Hepatocyte (in vitro differentiated cells): Measurements from ENCODE around the gene MESD.

Experiments used
- EZH2 ChIP-seq: fragments of 200-600 bp; sonication (generic); IDR thresholded peaks from 2 replicates; pipeline ENCODE4 v1.6.1; 2016; ENCODE audit warnings: antibody characterized with exemption, mild to moderate bottlenecking, borderline replicate concordance
- TF ChIP-seq, protein P1 (sequence below): fragments of 200-600 bp; sonication (generic); IDR thresholded peaks from 2 replicates; pipeline ENCODE4 v1.5.1; 2016; ENCODE audit warnings: antibody characterized with exemption, mild to moderate bottlenecking; ENCODE audit not compliant: poor library complexity

DNA sequence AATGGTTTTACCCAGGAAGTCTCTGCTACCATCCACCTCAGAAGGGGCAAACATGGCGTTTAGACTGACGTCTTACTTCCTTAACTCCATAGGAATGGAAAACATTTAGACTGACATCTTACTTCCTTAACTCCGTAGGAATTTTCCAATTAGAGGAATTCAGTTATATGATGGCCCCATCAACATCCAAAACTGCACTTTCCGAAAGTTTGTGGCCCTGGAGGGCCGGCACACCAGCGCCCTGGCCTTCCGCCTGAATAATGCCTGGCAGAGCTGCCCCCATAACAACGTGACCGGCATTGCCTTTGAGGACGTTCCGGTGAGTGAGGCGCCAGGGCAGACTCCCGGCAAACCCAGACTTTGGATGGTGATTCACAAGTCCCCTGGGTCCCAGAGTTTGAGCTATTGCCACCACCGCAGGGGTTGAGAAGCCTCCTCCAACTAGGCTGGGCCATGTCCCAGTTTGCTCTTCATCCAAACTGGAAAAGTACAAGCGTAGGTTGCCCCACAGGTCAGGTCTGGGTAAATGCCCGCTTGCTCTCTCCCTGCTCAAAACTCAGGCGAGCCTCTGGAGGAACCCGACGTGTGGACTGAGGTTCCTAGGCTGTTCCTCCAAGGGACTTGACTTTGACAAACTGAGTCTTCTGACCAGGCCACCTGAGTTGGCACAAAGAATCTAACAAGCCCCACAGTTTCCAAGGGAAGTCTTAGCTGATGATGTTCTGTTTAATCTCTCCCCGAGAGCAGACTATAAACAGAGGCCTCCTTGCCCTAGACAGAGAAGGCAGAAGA is 57.7 kb downstream of the MESD start:
- TF ChIP-seq, protein P1, sequence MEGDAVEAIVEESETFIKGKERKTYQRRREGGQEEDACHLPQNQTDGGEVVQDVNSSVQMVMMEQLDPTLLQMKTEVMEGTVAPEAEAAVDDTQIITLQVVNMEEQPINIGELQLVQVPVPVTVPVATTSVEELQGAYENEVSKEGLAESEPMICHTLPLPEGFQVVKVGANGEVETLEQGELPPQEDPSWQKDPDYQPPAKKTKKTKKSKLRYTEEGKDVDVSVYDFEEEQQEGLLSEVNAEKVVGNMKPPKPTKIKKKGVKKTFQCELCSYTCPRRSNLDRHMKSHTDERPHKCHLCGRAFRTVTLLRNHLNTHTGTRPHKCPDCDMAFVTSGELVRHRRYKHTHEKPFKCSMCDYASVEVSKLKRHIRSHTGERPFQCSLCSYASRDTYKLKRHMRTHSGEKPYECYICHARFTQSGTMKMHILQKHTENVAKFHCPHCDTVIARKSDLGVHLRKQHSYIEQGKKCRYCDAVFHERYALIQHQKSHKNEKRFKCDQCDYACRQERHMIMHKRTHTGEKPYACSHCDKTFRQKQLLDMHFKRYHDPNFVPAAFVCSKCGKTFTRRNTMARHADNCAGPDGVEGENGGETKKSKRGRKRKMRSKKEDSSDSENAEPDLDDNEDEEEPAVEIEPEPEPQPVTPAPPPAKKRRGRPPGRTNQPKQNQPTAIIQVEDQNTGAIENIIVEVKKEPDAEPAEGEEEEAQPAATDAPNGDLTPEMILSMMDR: no peak
- no peak for TF ChIP-seq EZH2
